Stimulated activated CD4-positive, alpha-beta T cell treated with anti-CD3 and anti-CD28 coated beads, Interleukin-4, amount 100 ng/mL, for 1 hour (primary cell): ENCODE measurements around the gene EXD3.

Experiments
- DNase-seq: peaks from one replicate; pipeline ENCODE4 v3.0.0-alpha.2; 2020

The EXD3 gene

DNA sequence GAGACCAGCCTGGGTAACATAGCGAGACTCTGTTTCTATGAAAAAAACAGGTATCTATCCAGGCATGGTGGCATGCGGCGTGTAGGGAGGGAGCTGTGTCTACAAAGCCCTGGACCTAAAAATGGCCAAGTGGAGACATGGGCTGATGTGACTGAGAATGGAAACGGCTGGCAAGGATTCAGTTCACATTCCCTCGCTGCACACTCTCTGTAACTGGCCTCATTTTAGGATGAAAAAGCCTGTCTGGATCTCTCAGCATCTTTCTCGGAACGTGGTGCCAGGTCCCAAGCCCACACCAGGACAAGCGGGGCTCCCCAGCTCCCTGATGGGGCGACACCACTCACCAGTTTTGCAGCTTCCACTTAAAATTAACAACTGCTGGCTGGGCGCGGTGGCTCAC, 13.4 kb downstream of the EXD3 start:
- DNase-seq, result no peak

GRCh38 chr9:137408651-137409405, 14.1 kb downstream of the EXD3 start:
- DNase-seq, result no peak

DNA sequence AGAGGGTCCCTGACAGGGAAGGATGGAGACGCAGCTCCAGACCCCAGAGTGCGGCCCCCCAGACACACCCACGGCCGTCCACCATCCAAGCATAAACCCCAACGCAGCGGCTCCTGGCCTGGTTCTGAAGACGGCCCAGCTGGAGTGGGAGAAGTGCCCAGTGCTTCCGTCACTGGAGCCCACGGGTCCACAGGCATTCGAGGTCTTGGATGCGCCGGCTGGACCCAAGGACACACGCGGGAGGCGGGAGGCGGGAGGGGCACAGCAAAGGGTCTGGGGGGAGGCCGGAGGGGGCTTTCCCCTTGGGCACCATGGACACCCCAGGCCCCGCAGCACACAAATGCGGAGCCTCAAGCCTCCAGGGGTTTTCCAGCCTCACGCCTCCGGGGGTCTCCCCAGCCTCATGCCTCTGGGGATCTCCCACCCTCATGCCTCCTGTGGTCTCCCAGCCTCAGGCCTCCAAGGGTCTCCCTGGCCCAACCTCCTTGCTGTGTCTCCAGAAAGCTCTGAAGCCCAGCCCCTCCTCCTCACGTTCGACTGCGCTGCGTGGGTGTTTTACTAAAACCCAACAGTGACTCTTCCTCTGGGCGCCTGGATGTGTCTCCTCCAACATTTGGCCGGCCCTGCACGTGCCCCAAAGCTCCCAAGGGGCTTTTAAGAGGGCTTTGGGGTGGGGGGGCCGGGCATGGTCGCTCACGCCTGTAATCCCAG, 15.2 kb downstream of the EXD3 start:
- DNase-seq, result no peak

- DNase-seq, result peak; percentile 71
Observed at GRCh38 chr9:137406876-137407589, 15.9 kb downstream of the EXD3 start.

DNA sequence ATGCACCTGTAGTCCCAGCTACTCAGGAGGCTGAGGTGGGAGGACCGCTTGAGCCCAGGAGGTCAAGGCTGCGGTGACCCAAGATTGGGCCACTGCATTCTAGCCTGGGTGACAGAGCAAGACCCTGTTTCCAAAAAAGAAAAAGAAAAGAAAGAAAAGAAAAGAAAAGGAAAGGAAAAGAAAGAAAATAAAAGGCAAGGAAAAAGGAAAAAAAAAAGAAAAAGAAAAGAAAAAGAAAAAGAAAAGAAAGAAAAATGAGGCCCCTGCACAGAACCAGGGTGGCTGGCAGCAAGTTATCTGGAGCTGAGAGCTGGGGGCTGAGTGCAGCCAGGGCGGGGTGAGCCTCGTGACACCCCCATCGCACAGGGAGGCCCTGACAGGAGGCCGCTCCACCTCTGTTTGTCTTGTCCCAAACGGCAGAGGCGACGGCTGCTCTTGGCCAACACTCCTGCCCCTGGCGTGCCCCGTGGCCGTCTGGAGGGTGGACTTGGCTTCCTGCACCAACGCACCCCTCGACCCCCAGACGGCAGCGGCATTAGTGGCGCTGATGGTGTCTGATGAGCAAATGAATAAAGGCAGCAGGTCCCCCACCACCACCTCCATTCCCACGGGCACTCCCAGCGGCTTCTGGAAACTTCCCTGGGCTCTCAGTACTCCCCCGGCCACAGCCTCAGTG, 16.7 kb downstream of the EXD3 start:
- no peak for DNase-seq

- no peak for DNase-seq
Observed at GRCh38 chr9:137405677-137406081, 17.3 kb downstream of the EXD3 start.

DNA sequence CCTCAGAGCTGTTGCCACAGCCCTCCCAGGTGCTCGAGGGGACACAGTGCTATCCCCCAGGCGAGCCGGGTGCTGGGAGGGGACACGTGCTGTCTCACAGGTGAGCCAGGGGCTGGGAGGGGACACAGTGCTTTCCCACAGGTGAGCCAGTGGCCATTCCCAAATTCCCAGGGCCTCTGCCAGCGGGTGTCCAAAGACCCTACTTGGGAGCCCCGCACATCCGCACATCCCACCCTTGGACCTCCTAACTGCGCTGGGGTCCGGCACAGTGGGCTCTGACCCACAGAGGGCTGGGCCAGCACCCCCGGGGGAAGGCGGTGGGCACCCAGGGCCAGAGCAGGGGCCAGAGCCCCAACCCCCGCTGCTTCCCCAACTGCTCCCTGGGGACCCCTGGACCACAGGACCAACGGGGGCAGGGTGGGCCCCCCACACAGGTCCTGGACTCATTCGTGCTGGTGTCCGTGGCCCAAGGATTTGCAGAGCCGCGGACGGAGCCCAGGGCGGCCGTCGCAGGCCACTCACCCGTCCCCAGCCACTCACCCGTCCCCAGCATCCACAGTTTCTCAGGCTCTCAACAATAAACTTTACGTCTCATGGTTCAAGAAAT, 17.9 kb downstream of the EXD3 start:
- no peak for DNase-seq

- no peak for DNase-seq
Observed at GRCh38 chr9:137403269-137403668, 19.7 kb downstream of the EXD3 start.

DNA sequence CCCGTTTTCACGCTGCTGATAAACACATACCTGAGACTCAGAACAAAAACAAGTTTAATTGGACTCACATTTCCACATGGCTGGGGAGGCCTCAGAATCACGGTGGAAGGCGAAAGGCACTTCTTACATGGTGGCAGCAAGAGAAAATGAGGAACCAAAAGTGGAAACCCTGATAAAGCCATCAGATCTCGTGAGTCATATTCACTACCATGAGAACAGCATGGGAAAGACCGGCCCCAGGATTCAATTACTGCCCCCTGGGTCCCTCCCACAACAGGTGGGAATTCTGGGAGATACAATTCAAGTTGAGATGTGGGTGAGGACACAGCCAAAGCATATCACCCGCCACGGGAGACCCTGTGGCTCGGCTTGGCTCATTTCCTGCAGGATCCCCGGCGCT, 20.2 kb downstream of the EXD3 start:
- DNase-seq, result no peak

GRCh38 chr9:137398561-137399468, 24.1 kb downstream of the EXD3 start:
- DNase-seq, result no peak

- DNase-seq, result peak; percentile 29
Observed at GRCh38 chr9:137397675-137398423, 25.1 kb downstream of the EXD3 start.

- DNase-seq, result no peak
Observed at GRCh38 chr9:137396634-137397367, 26.2 kb downstream of the EXD3 start.

DNA sequence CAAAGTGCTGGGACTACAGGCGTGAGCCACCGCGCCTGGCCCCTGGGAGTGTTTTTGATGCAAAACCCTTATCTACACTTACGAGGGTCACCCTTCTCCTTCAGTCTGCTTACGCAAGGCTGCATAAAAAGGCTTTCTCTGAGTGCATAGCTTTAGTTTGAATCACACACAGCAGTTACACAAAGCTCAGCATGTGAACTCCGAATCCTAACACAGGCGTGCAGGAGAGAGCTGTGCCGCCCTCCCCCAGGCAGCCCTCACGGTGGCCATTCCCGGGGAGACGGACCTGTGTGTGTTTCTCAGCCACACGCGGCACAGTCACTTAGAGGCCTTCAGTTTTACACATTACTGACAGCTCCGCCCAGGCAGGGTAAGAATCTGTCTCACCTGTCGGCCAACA, 26.7 kb downstream of the EXD3 start:
- no peak for DNase-seq

DNA sequence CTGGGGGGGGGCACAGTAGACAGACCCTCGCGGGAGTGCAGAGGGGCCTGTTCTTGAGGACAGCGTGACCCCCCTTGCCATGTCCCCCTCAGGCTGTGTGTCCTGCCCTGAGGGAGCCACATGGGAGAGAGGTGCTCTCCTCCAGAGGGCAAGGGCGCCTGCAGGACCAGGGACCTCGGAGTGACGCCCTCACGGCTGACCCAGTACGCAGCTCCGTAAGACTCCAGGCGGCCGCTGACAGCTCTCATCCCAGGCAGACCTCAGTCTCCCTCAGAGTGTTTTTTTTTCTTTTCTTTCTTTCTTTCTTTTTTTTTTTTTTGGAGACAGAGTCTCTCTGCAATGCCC, 27.3 kb downstream of the EXD3 start:
- DNase-seq, result no peak

DNA sequence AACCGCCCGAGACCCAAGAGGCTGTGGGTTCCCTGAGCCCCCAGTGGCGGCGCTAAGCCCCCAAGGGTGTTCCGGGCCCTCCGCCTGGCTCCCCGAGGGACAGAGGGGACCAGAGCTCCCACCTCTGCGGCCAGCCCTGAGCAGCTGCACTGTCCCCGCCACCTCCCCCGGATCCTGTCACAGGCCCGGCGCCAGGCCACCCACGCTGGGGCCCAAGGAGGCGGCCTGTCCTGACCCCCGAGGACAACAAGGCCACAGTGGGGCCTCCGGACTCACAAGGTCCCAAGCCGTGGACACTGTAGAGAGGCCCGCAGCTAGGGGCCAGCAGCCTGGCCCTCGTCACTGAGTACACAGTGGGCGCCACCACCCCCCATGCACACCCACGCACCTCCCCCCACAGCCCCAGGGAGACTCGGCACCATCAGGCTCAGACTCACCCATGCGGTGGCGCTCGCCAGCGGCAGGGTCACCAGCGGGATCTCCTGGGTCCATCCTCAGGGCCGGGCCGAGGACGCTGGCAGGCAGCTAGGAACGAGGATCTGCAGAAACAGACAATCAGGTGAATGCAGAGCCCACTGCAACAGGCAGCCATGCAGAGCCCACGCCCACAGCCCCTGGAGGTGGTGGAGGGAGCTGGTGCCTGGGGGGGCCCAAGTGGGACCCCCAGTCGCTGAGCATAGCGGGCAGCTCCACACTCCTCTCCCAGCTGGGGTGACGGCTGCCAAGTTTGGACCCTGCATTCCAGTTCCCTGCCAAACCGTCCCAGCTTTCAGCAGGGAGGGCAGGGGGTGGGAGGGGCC, 27.9 kb downstream of the EXD3 start:
- DNase-seq, result no peak

GRCh38 chr9:137393176-137394150, 29.5 kb downstream of the EXD3 start:
- DNase-seq, result no peak

GRCh38 chr9:137392232-137393007, 30.5 kb downstream of the EXD3 start:
- no peak for DNase-seq

DNA sequence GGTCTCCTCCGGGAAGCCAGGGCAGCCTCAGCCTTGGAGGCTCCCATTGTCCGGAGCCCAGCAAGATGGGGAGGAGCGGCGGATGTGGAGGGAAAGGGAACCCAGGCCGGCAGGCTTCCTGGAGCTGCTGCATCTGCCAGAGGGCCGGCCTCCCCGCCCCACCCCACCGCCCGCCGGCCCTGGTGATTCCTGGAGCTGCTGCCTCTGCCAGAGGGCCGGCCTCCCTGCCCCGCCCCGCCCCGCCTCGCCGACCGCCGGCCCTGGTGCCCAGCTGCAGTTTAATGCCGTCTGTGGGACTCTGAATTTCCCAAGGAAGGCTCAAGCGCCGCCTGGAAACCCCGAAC, 31.6 kb downstream of the EXD3 start:
- DNase-seq, result no peak
